Endothelial cell of umbilical vein (primary cell): ENCODE data around the gene RBBP4. TPM values are rescaled to one million over a fixed set of nuclear protein-coding genes. Genes with fewer than 3 reads are reported as not detected.

ENCODE experiments used
- BruUV-seq: library from RNA; stranded (reverse); fragments of 400-500 nt; replicated peaks from 2 replicates; lab custom pipeline; 2021; lab: Mats Ljungman, UMichigan
- CTCF ChIA-PET: fragments of 300-600, 350-600 bp; sonication (Branson Sonifier 250); formaldehyde crosslinking; loops from one replicate; lab custom pipeline; 2021; ENCODE audit warnings: antibody characterized with exemption, inconsistent platforms; lab: Charles Lee
- POLR2A ChIA-PET: fragments of 300-600, 350-600 bp; sonication (Branson Sonifier 250); formaldehyde crosslinking; loops from one replicate; lab custom pipeline; 2021; ENCODE audit warnings: antibody characterized with exemption, inconsistent platforms; lab: Charles Lee
- DNase-seq: peaks from one replicate; pipeline ENCODE4 v3.0.0-alpha.2; 2011; ENCODE audit warnings: low read depth, low spot score
- FAIRE-seq: peaks from 2 replicates; lab custom pipeline; 2011; peaks lifted over from hg19 to GRCh38; lab: Jason Lieb, UNC
- H2AFZ ChIP-seq: 2 replicates; pipeline ENCODE4 v1.6.0; 2012; ENCODE audit warnings: low read depth, low read length, control low read depth, inconsistent platforms
- H3K27ac ChIP-seq: 2 replicates; pipeline ENCODE4 v1.5.1; 2011; ENCODE audit warnings: low read depth, mild to moderate bottlenecking, control low read depth, low read length, moderate library complexity; ENCODE audit not compliant: insufficient read depth
- H3K27me3 ChIP-seq, 2 experiments: 2 replicates each; pipeline versions ENCODE4 v1.6.0 to v1.6.1; 2011; ENCODE audit warnings: low read length in 2 of 2, mixed read lengths in 1 of 2; ENCODE audit not compliant: control insufficient read depth in 2 of 2, insufficient read depth in 2 of 2
- H3K36me3 ChIP-seq, 2 experiments: 2 replicates in 1 of 2; 3 replicates in 1 of 2; pipeline ENCODE4 v1.5.1; 2011; ENCODE audit warnings: low read length in 2 of 2, mild to moderate bottlenecking in 1 of 2, moderate library complexity in 1 of 2; ENCODE audit not compliant: control insufficient read depth in 2 of 2, insufficient read depth in 2 of 2; ENCODE audit errors: extremely low read depth in 1 of 2
- H3K4me1 ChIP-seq: 3 replicates; pipeline ENCODE4 v1.5.1; 2011; ENCODE audit warnings: mild to moderate bottlenecking, low read length; ENCODE audit not compliant: control insufficient read depth, insufficient read depth; ENCODE audit errors: extremely low read depth
- H3K4me2 ChIP-seq: 2 replicates; pipeline ENCODE4 v1.6.1; 2011; ENCODE audit warnings: low read length, control low read depth, mixed read lengths; ENCODE audit not compliant: insufficient read depth
- H3K4me3 ChIP-seq, 3 experiments: fragments of 200-600 bp in 1 of 3; sonication (generic), shearing (Covaris generic) in 1 of 3; replicated peaks in 1 of 3; 2 replicates each; pipeline ENCODE4 v1.5.1; 2011 to 2016; ENCODE audit warnings: control low read depth in 3 of 3, low read length in 3 of 3, mild to moderate bottlenecking in 2 of 3, inconsistent platforms in 1 of 3, low read depth in 1 of 3, moderate library complexity in 1 of 3; ENCODE audit not compliant: insufficient read depth in 1 of 3
- H3K79me2 ChIP-seq: 2 replicates; pipeline ENCODE4 v1.6.0; 2012; ENCODE audit warnings: low read length, inconsistent platforms; ENCODE audit not compliant: control insufficient read depth, insufficient read depth
- H3K9ac ChIP-seq: replicated peaks from 2 replicates; pipeline ENCODE3; 2011; ENCODE audit warnings: low read length, control low read depth; ENCODE audit not compliant: insufficient read depth; ENCODE audit errors: extremely low read depth
- H3K9me1 ChIP-seq: replicated peaks from 3 replicates; pipeline ENCODE4 v1.6.0; 2011; ENCODE audit warnings: mild to moderate bottlenecking, low read length; ENCODE audit not compliant: control insufficient read depth, insufficient read depth; ENCODE audit errors: extremely low read depth
- H3K9me3 ChIP-seq: replicated peaks from 2 replicates; pipeline ENCODE4 v1.5.1; 2012; ENCODE audit warnings: low read length, inconsistent platforms; ENCODE audit not compliant: control insufficient read depth, insufficient read depth
- H4K20me1 ChIP-seq: replicated peaks from 2 replicates; pipeline ENCODE3; 2011; ENCODE audit warnings: mild to moderate bottlenecking, low read length; ENCODE audit not compliant: control insufficient read depth, insufficient read depth; ENCODE audit errors: extremely low read depth
- EZH2 ChIP-seq: IDR thresholded peaks from 2 replicates; pipeline ENCODE4 v1.6.1; 2012; ENCODE audit warnings: borderline replicate concordance, low read depth, mild to moderate bottlenecking, moderate library complexity, low read length, inconsistent platforms; ENCODE audit not compliant: severe bottlenecking
- FOS ChIP-seq: IDR thresholded peaks from 2 replicates; pipeline ENCODE4 v1.6.1; 2011; ENCODE audit warnings: mild to moderate bottlenecking, low read length, moderate library complexity, borderline replicate concordance; ENCODE audit not compliant: insufficient read depth
- GATA2 ChIP-seq: IDR thresholded peaks from 2 replicates; pipeline ENCODE4 v1.7.0; 2011; ENCODE audit warnings: low read depth, mild to moderate bottlenecking, moderate library complexity, mixed read lengths, low read length; ENCODE audit not compliant: insufficient read length, insufficient read depth
- JUN ChIP-seq: IDR thresholded peaks from 2 replicates; pipeline ENCODE4 v1.6.1; 2011; ENCODE audit warnings: borderline replicate concordance, low read depth; ENCODE audit not compliant: insufficient read length, insufficient read depth
- MAX ChIP-seq: IDR thresholded peaks from 2 replicates; pipeline ENCODE4 v1.6.1; 2011; ENCODE audit not compliant: insufficient read depth, insufficient read length
- MYC ChIP-seq: IDR thresholded peaks from one replicate; pipeline ENCODE4 v1.6.1; 2011; ENCODE audit warnings: mild to moderate bottlenecking, low read depth, low read length
- POLR2A ChIP-seq: IDR thresholded peaks from 2 replicates; pipeline ENCODE4 v1.6.1; 2012; ENCODE audit warnings: low read depth, mild to moderate bottlenecking, control low read depth, low read length
- POLR2AphosphoS5 ChIP-seq: IDR thresholded peaks from 2 replicates; pipeline ENCODE4 v1.6.1; 2012; ENCODE audit warnings: low read depth, mild to moderate bottlenecking, control low read depth, low read length, moderate library complexity; ENCODE audit not compliant: insufficient read depth
- dilution Hi-C: fragments of 300-500 bp; cut with MboI; formaldehyde crosslinking; loops from one replicate; pipeline ENCODE4 v1.15.0; 2019; ENCODE audit warnings: low sequenced_read_pairs; ENCODE audit not compliant: extremely low pct_ligation_motif_present
- intact Hi-C: fragments of 100-400 bp; cut with micrococcal nuclease; formaldehyde crosslinking; loops from one replicate; pipeline ENCODE4 v1.10.0; 2022
- polyA plus RNA-seq, 4 experiments: library from polyadenylated mRNA; depleted of rRNA in 3 of 4; stranded (reverse) in 3 of 4; unstranded in 1 of 4; fragments of >200 nt; gene quantifications; 2 replicates each; pipeline versions ENCODE4 v1.2.1 to v1.2.3, GENCODE V29; 2011 to 2012; ENCODE audit warnings: missing spikeins in 1 of 4
- total RNA-seq: library from RNA; stranded (reverse); gene quantifications from 2 replicates; pipeline ENCODE4 v1.2.3, GENCODE V29; 2021
- TF ChIP-seq, protein P1 (sequence below), 2 donors: IDR thresholded peaks; 1 replicate in 1 of 2; 2 replicates in 1 of 2; pipeline ENCODE4 v1.5.1; 2011; ENCODE audit warnings: low read length in 2 of 2, mild to moderate bottlenecking in 2 of 2, moderate library complexity in 2 of 2, control low read depth in 1 of 2, inconsistent platforms in 1 of 2, low read depth in 1 of 2; ENCODE audit not compliant: insufficient read depth in 1 of 2; ENCODE audit errors: extremely low read depth in 1 of 2

Gene RBBP4
- total and polyA plus RNA-seq, 2 donors (not counting 3 experiments of a cell fraction or from before 2014, with no cell fraction given): 84.9 to 241 TPM

- ChIA-PET POLR2A (no interaction called here), CTCF (no interaction called here)
- DNase-seq (no peak), FAIRE-seq (no peak)
- intact Hi-C loops (no loop called here), dilution Hi-C loops (no loop called here)
- H3K27ac ChIP-seq: no peak overlapping the region
- TF ChIP-seq MYC (no peak), EZH2 (no peak), JUN (no peak), POLR2AphosphoS5 (no peak), POLR2A (no peak), GATA2 (no peak), MAX (no peak), FOS (no peak)
- TF ChIP-seq, protein P1, sequence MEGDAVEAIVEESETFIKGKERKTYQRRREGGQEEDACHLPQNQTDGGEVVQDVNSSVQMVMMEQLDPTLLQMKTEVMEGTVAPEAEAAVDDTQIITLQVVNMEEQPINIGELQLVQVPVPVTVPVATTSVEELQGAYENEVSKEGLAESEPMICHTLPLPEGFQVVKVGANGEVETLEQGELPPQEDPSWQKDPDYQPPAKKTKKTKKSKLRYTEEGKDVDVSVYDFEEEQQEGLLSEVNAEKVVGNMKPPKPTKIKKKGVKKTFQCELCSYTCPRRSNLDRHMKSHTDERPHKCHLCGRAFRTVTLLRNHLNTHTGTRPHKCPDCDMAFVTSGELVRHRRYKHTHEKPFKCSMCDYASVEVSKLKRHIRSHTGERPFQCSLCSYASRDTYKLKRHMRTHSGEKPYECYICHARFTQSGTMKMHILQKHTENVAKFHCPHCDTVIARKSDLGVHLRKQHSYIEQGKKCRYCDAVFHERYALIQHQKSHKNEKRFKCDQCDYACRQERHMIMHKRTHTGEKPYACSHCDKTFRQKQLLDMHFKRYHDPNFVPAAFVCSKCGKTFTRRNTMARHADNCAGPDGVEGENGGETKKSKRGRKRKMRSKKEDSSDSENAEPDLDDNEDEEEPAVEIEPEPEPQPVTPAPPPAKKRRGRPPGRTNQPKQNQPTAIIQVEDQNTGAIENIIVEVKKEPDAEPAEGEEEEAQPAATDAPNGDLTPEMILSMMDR (IDR thresholded peaks at IDR 0.05; ENCODE audit: extremely low read depth in 1 of 2, insufficient read depth in 1 of 2, low read depth in 1 of 2, low read length in 2 of 2): no peak
- peaks cover 15 to 19% of the 10 kb centered on the region in 2 experiments for H3K36me3 ChIP-seq
- no peaks in the 10 kb centered on the region for H3K9me1 ChIP-seq
- no peaks in the 10 kb centered on the region for H3K27me3 ChIP-seq
- no peaks in the 10 kb centered on the region for H3K4me1 ChIP-seq
- no peaks in the 10 kb centered on the region for H4K20me1 ChIP-seq
- H3K79me2 ChIP-seq: peaks cover 4% of the 10 kb centered on the region
- no peaks in the 10 kb centered on the region for H3K9me3 ChIP-seq
- H3K4me3 ChIP-seq: no peak overlapping the region
- H3K9ac ChIP-seq: no peak overlapping the region
- no peak overlapping the region for H3K4me2 ChIP-seq
- no TSS peak for BruUV-seq
- no peak overlapping the region for H2AFZ ChIP-seq
Measured at GRCh38 chr1:32665915-32666314, 14.9 kb downstream of the RBBP4 start.
